Epithelial cell of proximal tubule (primary cell): Measurements from ENCODE around the gene FIZ1. TPM values are rescaled to one million over a fixed set of nuclear protein-coding genes. Genes with fewer than 3 reads are reported as not detected.

Experiments used
- DNase-seq: peaks from one replicate; pipeline ENCODE4 v3.0.0-alpha.2; 2011; ENCODE audit warnings: low read depth
- H3K4me3 ChIP-seq: 2 replicates; pipeline ENCODE4 v1.5.1; 2011; ENCODE audit warnings: low read depth, mild to moderate bottlenecking, low read length
- total RNA-seq: library from RNA; depleted of rRNA; stranded (reverse); fragments of >200 nt; gene quantifications from 2 replicates; pipeline ENCODE4 v1.2.3, GENCODE V29; 2015
- TF ChIP-seq, protein P1 (sequence below): conservative IDR thresholded peaks from 2 replicates; pipeline ENCODE4 v1.5.1; 2012; ENCODE audit warnings: low read depth, mild to moderate bottlenecking, low read length

FIZ1 gene
- total RNA-seq, 1 donor from 2014 or later: 9.7 TPM

GRCh38 chr19:55553217-55554182, 45.8 kb downstream of the FIZ1 start:
- no peak for DNase-seq
- TF ChIP-seq, protein P1, sequence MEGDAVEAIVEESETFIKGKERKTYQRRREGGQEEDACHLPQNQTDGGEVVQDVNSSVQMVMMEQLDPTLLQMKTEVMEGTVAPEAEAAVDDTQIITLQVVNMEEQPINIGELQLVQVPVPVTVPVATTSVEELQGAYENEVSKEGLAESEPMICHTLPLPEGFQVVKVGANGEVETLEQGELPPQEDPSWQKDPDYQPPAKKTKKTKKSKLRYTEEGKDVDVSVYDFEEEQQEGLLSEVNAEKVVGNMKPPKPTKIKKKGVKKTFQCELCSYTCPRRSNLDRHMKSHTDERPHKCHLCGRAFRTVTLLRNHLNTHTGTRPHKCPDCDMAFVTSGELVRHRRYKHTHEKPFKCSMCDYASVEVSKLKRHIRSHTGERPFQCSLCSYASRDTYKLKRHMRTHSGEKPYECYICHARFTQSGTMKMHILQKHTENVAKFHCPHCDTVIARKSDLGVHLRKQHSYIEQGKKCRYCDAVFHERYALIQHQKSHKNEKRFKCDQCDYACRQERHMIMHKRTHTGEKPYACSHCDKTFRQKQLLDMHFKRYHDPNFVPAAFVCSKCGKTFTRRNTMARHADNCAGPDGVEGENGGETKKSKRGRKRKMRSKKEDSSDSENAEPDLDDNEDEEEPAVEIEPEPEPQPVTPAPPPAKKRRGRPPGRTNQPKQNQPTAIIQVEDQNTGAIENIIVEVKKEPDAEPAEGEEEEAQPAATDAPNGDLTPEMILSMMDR: no peak
- H3K4me3 ChIP-seq: no peak overlapping the region

GRCh38 chr19:55552620-55553019, 46.7 kb downstream of the FIZ1 start:
- H3K4me3 ChIP-seq: no peak overlapping the region
- DNase-seq: no peak
- TF ChIP-seq, protein P1: no peak

- H3K4me3 ChIP-seq: no peak overlapping the region
- DNase-seq: no peak
- TF ChIP-seq, protein P1: no peak
Observed at GRCh38 chr19:55552206-55552605, 47.1 kb downstream of the FIZ1 start.

DNA sequence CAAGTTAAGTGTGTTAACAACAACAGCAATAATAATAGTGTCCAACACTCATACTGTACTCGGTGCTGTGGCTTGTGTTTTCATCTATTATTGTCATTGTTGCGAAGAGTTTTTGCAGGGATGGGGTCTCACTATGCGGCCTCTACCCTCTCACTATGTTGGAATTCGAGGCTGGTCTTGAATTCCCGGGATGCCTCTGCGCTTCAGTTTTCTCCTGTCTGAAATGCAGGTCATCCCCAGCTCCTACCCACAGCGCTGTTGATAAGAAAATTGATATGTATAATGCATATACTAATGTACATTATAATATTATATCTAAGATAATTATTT, 49.0 kb downstream of the FIZ1 start:
- H3K4me3 ChIP-seq: peak overlapping the region; percentile 47
- TF ChIP-seq, protein P1: no peak
- no peak for DNase-seq

DNA sequence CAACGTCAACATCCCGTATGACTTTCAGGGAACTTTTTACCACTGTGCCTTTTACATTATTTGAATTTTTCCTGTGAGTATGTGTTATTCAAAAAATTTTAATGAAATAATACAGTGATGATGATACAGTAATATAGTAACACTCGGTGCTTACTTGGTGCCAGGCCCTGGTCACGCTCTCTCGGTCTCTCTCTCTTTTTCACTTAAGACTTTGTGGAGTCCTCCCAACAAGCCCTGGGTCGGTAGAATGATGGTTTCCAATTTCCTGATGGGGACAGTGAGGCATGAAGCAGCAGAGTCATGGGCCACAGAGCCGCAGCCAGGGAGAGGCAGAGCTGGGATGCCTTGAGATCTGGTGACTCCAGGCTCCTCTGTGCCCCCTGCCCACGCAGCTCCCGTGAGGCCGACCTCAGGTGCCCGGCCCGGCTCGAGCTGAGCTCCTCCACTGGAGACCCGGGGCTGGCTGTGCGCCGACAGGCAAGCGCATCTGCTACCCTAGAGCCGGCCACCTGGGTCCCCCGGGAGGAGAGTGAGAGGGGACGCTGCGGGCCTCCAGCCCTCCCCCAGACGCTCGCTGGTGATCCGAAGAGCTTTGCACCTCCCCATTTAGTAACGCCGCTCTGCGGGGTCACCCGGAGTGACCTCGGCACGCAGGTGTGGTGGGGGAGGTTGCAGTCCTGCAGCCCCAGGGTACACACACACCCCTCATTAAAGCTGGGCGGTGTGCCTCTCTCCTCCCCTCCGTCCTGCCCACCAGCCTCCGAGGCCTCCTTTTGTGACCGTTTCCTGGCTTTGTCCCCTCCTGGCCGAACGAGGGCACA, 49.6 kb downstream of the FIZ1 start:
- TF ChIP-seq, protein P1: no peak
- peak; percentile 66 for DNase-seq
- H3K4me3 ChIP-seq: peak overlapping the region; percentile 47

DNA sequence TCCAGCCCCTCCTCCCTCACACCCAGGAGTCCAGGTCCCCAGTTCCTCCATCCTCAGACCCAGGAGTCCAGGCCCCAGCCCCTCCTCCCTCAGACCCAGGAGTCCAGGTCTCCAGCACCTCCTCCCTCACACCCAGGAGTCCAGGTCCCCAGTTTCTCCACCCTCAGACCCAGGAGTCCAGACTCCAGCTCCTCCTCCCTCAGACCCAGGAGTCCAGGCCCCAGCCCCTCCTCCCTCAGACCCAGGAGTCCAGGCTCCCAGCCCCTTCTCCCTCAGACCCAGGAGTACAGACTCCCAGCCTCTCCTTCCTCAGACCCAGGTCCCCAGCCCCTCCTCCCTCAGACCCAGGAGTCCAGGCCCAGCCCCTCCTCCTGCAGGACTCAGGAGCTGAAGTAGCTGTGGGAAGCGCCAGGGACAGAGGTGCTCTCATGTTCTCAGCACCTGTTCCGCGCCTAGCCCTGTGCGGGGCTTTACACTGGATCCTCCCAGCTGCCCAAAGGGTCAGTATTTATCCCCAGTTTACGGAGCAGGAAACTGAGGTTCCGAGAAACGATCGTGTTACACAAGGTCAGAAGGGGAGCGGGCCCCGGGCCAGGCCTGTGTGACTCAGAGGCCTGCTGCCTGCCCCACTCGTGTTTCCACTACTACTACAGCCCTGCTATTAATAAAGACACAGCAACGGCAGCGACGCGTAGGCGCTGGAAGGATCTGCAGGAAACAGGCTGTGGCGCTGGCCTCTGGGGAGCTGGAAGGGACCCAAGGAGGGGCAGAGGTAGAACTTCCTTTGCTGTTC, 52.3 kb downstream of the FIZ1 start:
- TF ChIP-seq, protein P1: no peak
- no peak for DNase-seq
- no peak overlapping the region for H3K4me3 ChIP-seq
